Measurements from ENCODE around the gene UBLCP1. TPM values are rescaled to one million over a fixed set of nuclear protein-coding genes. Genes with fewer than 3 reads are reported as not detected.

UBLCP1 gene
- total and polyA plus RNA-seq, 2 of the 8 experiments (the other 6 are each of a cell fraction or from before 2014, with no cell fraction given): 13.0 to 40.9 TPM

DNA sequence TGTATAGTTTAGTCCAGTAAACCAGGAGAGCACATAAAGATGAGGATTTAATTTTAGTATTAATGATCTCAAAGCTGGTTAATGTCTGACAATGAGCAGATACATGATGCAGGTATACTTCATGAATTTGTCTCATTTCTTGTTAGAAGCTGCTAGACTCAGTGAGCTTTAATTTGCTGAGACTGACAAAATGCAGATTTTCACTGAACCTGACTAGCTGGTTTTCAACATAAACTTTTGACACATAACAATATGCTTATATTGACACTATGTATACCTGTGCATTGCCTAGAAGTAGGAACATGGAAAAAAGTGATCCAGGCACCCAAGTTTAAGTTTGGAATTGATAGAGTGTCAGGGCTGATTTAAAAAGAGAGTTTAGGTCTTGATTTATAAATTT is 10.8 kb downstream of the UBLCP1 start:
- DNase-seq (ENCODE audit: low read depth in 1 of 2, low spot score in 2 of 2) (no peak), FAIRE-seq (no peak)
- Histone ChIP-seq H3K36me3 (ENCODE audit: control insufficient read depth in 2 of 4, insufficient read depth in 4 of 4, low read length in 3 of 4) (peaks cover under 1 to 60% (median 12%) of the 10 kb centered on the region in 4 experiments; a peak in 5 of 8 replicates), H2AFZ (ENCODE audit: low read length) (no peak overlapping the region), H3K4me2 (ENCODE audit: insufficient read depth in 1 of 2, low read depth in 2 of 2, low read length in 2 of 2) (no peak overlapping the region), H3K18ac (ENCODE audit: extremely low read depth, low read length) (no peak overlapping the region), H4K91ac (replicated peaks; ENCODE audit: insufficient read length, low read length) (no peak overlapping the region), H3K14ac (ENCODE audit: insufficient read length) (no peak overlapping the region), H3K9me3 (ENCODE audit: insufficient read depth in 2 of 2, low read depth in 1 of 2, low read length in 1 of 2) (no peaks in the 10 kb centered on the region), H3K56ac (replicated peaks; ENCODE audit: insufficient read length, low read depth, low read length) (no peak overlapping the region), H2BK5ac (ENCODE audit: low read depth, low read length) (no peak overlapping the region), H3K23ac (ENCODE audit: insufficient read length) (no peak overlapping the region), H2BK12ac (ENCODE audit: low read depth, low read length) (no peak overlapping the region), H2BK20ac (ENCODE audit: low read length) (no peak overlapping the region), H4K5ac (ENCODE audit: insufficient read length, low read depth, low read length) (no peak overlapping the region), H4K20me1 (replicated peaks in 1 of 2; ENCODE audit: control insufficient read depth in 1 of 2, insufficient read depth in 2 of 2, low read length in 2 of 2) (no peaks in the 10 kb centered on the region), H2BK120ac (replicated peaks; ENCODE audit: low read depth, low read length) (no peak overlapping the region), H3K79me2 (ENCODE audit: control insufficient read depth in 1 of 2, insufficient read depth in 2 of 2, low read length in 2 of 2) (no peaks in the 10 kb centered on the region), H3K27me3 (replicated peaks in 1 of 4; ENCODE audit: control insufficient read depth in 3 of 4, extremely low read depth in 1 of 4, insufficient read depth in 3 of 4, low read length in 3 of 4) (no peaks in the 10 kb centered on the region), H3K9ac (replicated peaks in 1 of 4; ENCODE audit: extremely low read depth in 1 of 4, low read depth in 3 of 4, low read length in 3 of 4) (no peak overlapping the region), H2AK5ac (ENCODE audit: low read depth, low read length) (no peak overlapping the region), H2BK15ac (ENCODE audit: low read length) (no peak overlapping the region), H3K23me2 (ENCODE audit: low read depth, low read length) (no peaks in the 10 kb centered on the region), H3K79me1 (ENCODE audit: low read depth, low read length) (no peaks in the 10 kb centered on the region), H3K4me1 (replicated peaks in 1 of 4; ENCODE audit: control insufficient read depth in 3 of 4, insufficient read depth in 4 of 4, low read length in 3 of 4) (no peaks in the 10 kb centered on the region), H3K4ac (replicated peaks; ENCODE audit: insufficient read length, low read depth, low read length) (no peak overlapping the region), H3K4me3 (ENCODE audit: extremely low read depth in 1 of 4, insufficient read depth in 2 of 4, low read depth in 3 of 4, low read length in 4 of 4) (no peak overlapping the region), H4K8ac (ENCODE audit: extremely low read depth, insufficient read depth, low read length) (no peak overlapping the region), H3K27ac (ENCODE audit: low read depth, low read length) (no peak overlapping the region)
- POLR2A ChIA-PET (ENCODE audit: partially characterized antibody): no interaction called here
- CTCF ChIA-PET (ENCODE audit: partially characterized antibody): interaction anchor here (0.6 to 2.4 kb wide), 5 partner anchors 10 to 500 kb away, joined by 3 to 7 read pairs (median 3); no protein-coding TSS in a partner anchor
- no peak for TF ChIP-seq KDM5A (IDR thresholded peaks at IDR 0.05; ENCODE audit: low read length)

Measured in H1 (cell line).